Hepatocyte (in vitro differentiated cells): ENCODE data around the gene NKX1-2.

Source experiments
- CTCF ChIP-seq: fragments of 200-600 bp; sonication (generic); IDR thresholded peaks from 2 replicates; pipeline ENCODE4 v1.5.1; 2016; ENCODE audit warnings: antibody characterized with exemption, mild to moderate bottlenecking; ENCODE audit not compliant: poor library complexity
- EZH2 ChIP-seq: fragments of 200-600 bp; sonication (generic); IDR thresholded peaks from 2 replicates; pipeline ENCODE4 v1.6.1; 2016; ENCODE audit warnings: antibody characterized with exemption, mild to moderate bottlenecking, borderline replicate concordance
- EZH2phosphoT487 ChIP-seq: fragments of 200-600 bp; sonication (generic); IDR thresholded peaks from one replicate; pipeline ENCODE4 v1.6.1; 2018; ENCODE audit warnings: antibody characterized with exemption, mild to moderate bottlenecking, low read depth, moderate library complexity; ENCODE audit not compliant: unreplicated experiment, severe bottlenecking

GRCh38 chr10:124415210-124415609 lies 34.6 kb downstream of the NKX1-2 start:
- TF ChIP-seq CTCF (no peak), EZH2phosphoT487 (no peak), EZH2 (no peak)
